Activated CD4-positive, alpha-beta memory T cell treated with anti-CD3 and anti-CD28 coated beads, Interleukin-2, amount 10 ng/mL, durations not matched to agents 7 days and 5 days (primary cell): ENCODE data around the gene RIMBP2. TPM values are rescaled to one million over a fixed set of nuclear protein-coding genes. Genes with fewer than 3 reads are reported as not detected.
"Not testable (repeated sequence)": the region's sequence is repeated elsewhere in the genome, so short reads cannot be mapped to it uniquely, and the experiment has no call there.

Experiments used
- CTCF ChIA-PET: fragments of 350-600 bp; sonication (Branson Sonifier 250); formaldehyde crosslinking; loops from one replicate; lab custom pipeline; 2021; ENCODE audit warnings: antibody characterized with exemption, inconsistent platforms; lab: Charles Lee
- POLR2A ChIA-PET: fragments of 350-600 bp; sonication (Branson Sonifier 250); formaldehyde crosslinking; loops from one replicate; lab custom pipeline; 2021; ENCODE audit warnings: antibody characterized with exemption; lab: Charles Lee
- DNase-seq: peaks from one replicate; pipeline ENCODE4 v3.0.0-alpha.2; 2020
- H3K27ac Mint-ChIP-seq: one replicate; pipeline ENCODE4 v1.8.0; 2021; ENCODE audit warnings: mild to moderate bottlenecking, mixed read lengths
- H3K27me3 Mint-ChIP-seq: one replicate; pipeline ENCODE4 v1.8.0; 2021; ENCODE audit warnings: mixed read lengths
- H3K36me3 Mint-ChIP-seq: one replicate; pipeline ENCODE4 v1.8.0; 2021; ENCODE audit warnings: low read depth, mixed read lengths
- H3K4me1 Mint-ChIP-seq: one replicate; pipeline ENCODE4 v1.8.0; 2021; ENCODE audit warnings: mixed read lengths
- H3K4me3 Mint-ChIP-seq: one replicate; pipeline ENCODE4 v1.8.0; 2021; ENCODE audit warnings: mild to moderate bottlenecking, mixed read lengths
- H3K9me3 Mint-ChIP-seq: one replicate; pipeline ENCODE4 v1.8.0; 2021; ENCODE audit warnings: mixed read lengths
- total RNA-seq, 2 experiments: library from RNA; stranded (reverse); gene quantifications; one replicate each; pipeline ENCODE4 v1.2.3, GENCODE V29; 2021

Gene RIMBP2
- total RNA-seq, 2 experiments from 2014 or later: not detected

- H3K4me1 Mint-ChIP-seq: peaks cover 5% of the 10 kb centered on the region
- DNase-seq: peak; percentile 75
- POLR2A ChIA-PET: no interaction called here
- no peaks in the 10 kb centered on the region for H3K36me3 Mint-ChIP-seq
- no peak overlapping the region for H3K27ac Mint-ChIP-seq
- no peak overlapping the region for H3K4me3 Mint-ChIP-seq
- peaks cover 7% of the 10 kb centered on the region for H3K27me3 Mint-ChIP-seq
- CTCF ChIA-PET: interaction anchor here (0.7 to 1.6 kb wide), 12 partner anchors 8 to 467 kb away, joined by 3 to 7 read pairs (median 3); partner anchors contain the start of gene STX2
- no peaks in the 10 kb centered on the region for H3K9me3 Mint-ChIP-seq
These were observed 32.0 kb upstream of the RIMBP2 start for GRCh38 chr12:130747867-130748740.

GRCh38 chr12:130746546-130746945 lies 30.4 kb upstream of the RIMBP2 start:
- Mint-ChIP-seq H3K9me3 (no peaks in the 10 kb centered on the region), H3K36me3 (no peaks in the 10 kb centered on the region), H3K4me3 (no peak overlapping the region), H3K27ac (no peak overlapping the region), H3K4me1 (peaks cover 5% of the 10 kb centered on the region), H3K27me3 (peaks cover 7% of the 10 kb centered on the region)
- CTCF ChIA-PET: no interaction called here
- POLR2A ChIA-PET: no interaction called here
- no peak for DNase-seq

DNA sequence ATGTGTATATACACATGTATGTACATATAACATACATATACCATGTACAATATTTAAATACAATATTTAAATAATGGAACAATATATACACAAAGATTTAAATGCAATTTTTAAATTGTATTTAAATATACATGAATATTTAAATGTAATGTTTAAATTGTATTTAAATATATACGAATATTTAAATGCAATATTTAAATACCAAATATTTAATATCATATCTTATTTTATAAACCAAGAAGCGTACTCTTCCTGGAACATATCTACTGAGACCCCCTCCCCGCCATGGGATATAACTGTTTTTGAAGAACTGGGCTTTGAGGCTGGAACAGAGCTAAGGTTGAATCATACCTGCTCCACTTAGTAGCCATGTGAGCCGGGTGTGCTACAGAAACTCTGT lies 29.8 kb upstream of the RIMBP2 start:
- Mint-ChIP-seq H3K27me3 (peaks cover 7% of the 10 kb centered on the region), H3K36me3 (no peaks in the 10 kb centered on the region), H3K4me1 (peaks cover 5% of the 10 kb centered on the region), H3K27ac (no peak overlapping the region), H3K9me3 (no peaks in the 10 kb centered on the region), H3K4me3 (no peak overlapping the region)
- ChIA-PET CTCF (no interaction called here), POLR2A (no interaction called here)
- DNase-seq: no peak

GRCh38 chr12:130744274-130744673 lies 28.2 kb upstream of the RIMBP2 start:
- no peaks in the 10 kb centered on the region for H3K36me3 Mint-ChIP-seq
- H3K27me3 Mint-ChIP-seq: peaks cover 7% of the 10 kb centered on the region
- CTCF ChIA-PET: no interaction called here
- peaks cover 5% of the 10 kb centered on the region for H3K4me1 Mint-ChIP-seq
- POLR2A ChIA-PET: no interaction called here
- no peak overlapping the region for H3K4me3 Mint-ChIP-seq
- DNase-seq: no peak
- peaks cover under 1% of the 10 kb centered on the region for H3K9me3 Mint-ChIP-seq
- H3K27ac Mint-ChIP-seq: no peak overlapping the region

GRCh38 chr12:130743606-130744005 lies 27.5 kb upstream of the RIMBP2 start:
- H3K27ac Mint-ChIP-seq: no peak overlapping the region
- DNase-seq: no peak
- H3K36me3 Mint-ChIP-seq: no peaks in the 10 kb centered on the region
- POLR2A ChIA-PET: no interaction called here
- H3K4me1 Mint-ChIP-seq: peaks cover 5% of the 10 kb centered on the region
- no peak overlapping the region for H3K4me3 Mint-ChIP-seq
- H3K27me3 Mint-ChIP-seq: peaks cover 7% of the 10 kb centered on the region
- H3K9me3 Mint-ChIP-seq: peaks cover 3% of the 10 kb centered on the region
- CTCF ChIA-PET: no interaction called here

- no peak for DNase-seq
- peaks cover 5% of the 10 kb centered on the region for H3K4me1 Mint-ChIP-seq
- H3K9me3 Mint-ChIP-seq: peaks cover 3% of the 10 kb centered on the region
- ChIA-PET POLR2A (no interaction called here), CTCF (no interaction called here)
- H3K36me3 Mint-ChIP-seq: no peaks in the 10 kb centered on the region
- H3K27ac Mint-ChIP-seq: no peak overlapping the region
- H3K27me3 Mint-ChIP-seq: peaks cover 6% of the 10 kb centered on the region
- no peak overlapping the region for H3K4me3 Mint-ChIP-seq
These were observed 27.1 kb upstream of the RIMBP2 start for GRCh38 chr12:130743176-130743575.

DNA sequence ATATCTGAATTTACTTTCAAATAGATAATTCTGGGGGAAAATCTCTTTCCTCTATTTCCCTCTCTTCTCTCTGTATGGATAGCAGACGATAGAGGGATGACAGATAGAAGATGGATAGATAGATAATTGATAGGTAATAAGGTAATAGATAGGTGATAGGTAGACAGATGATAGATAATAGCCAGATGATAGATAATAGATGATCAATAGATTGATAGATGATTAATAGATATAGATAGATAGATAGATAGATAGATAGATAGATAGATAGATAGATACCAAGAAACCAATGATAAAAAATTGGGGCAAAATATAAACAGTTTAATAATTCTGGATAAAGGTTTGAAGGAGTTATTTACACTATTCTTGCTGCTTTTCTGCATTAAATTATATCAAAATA lies 26.6 kb upstream of the RIMBP2 start:
- no peak for DNase-seq
- H3K9me3 Mint-ChIP-seq: peaks cover 3% of the 10 kb centered on the region
- ChIA-PET CTCF (no interaction called here), POLR2A (no interaction called here)
- H3K36me3 Mint-ChIP-seq: no peaks in the 10 kb centered on the region
- no peak overlapping the region for H3K4me3 Mint-ChIP-seq
- H3K4me1 Mint-ChIP-seq: peaks cover under 1% of the 10 kb centered on the region
- no peak overlapping the region for H3K27ac Mint-ChIP-seq
- peaks cover under 1% of the 10 kb centered on the region for H3K27me3 Mint-ChIP-seq

DNA sequence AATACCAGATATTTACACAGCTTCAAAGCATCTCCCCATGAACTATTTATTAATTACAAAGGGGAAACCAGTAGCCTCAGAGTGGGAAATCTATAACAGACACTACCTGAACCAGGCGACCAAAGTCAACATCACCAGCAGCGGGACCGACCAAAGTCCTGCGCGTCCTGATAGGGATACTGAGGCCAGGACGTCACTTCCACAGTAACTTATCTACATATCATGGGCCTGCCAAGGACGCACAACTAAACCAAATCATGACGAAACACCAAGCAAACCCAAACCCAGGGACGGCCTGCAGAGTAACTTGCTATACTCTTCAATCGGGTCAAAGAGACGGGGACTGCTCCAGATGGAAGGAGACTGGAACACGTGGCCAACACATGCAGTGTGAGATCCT lies 26.0 kb upstream of the RIMBP2 start:
- Mint-ChIP-seq H3K9me3 (peaks cover 3% of the 10 kb centered on the region), H3K27ac (no peak overlapping the region), H3K4me1 (no peaks in the 10 kb centered on the region), H3K36me3 (no peaks in the 10 kb centered on the region), H3K4me3 (no peak overlapping the region), H3K27me3 (no peaks in the 10 kb centered on the region)
- CTCF ChIA-PET: no interaction called here
- POLR2A ChIA-PET: no interaction called here
- DNase-seq: no peak

GRCh38 chr12:130739571-130739970 lies 23.5 kb upstream of the RIMBP2 start:
- POLR2A ChIA-PET: no interaction called here
- DNase-seq: no peak

GRCh38 chr12:130738403-130738802 lies 22.3 kb upstream of the RIMBP2 start:
- POLR2A ChIA-PET, DNase-seq, H3K36me3 Mint-ChIP-seq, H3K27me3 Mint-ChIP-seq, H3K9me3 Mint-ChIP-seq, H3K4me3 Mint-ChIP-seq, H3K27ac Mint-ChIP-seq, H3K4me1 Mint-ChIP-seq: not testable (repeated sequence)
- CTCF ChIA-PET: interaction anchor here (0.6 to 1.2 kb wide), 2 partner anchors 10 to 13 kb away, joined by 3 read pairs; no protein-coding TSS in a partner anchor

More at GRCh38 chr12:130739571-130739970, 23.5 kb upstream of the RIMBP2 start:
- H3K9me3 Mint-ChIP-seq: peaks cover 3% of the 10 kb centered on the region
- H3K4me1 Mint-ChIP-seq: no peaks in the 10 kb centered on the region
- CTCF ChIA-PET: interaction anchor here (1.2 kb wide), 1 partner anchor 9 kb away, joined by 3 read pairs; no protein-coding TSS in a partner anchor
- H3K36me3 Mint-ChIP-seq: no peaks in the 10 kb centered on the region
- no peak overlapping the region for H3K4me3 Mint-ChIP-seq
- no peaks in the 10 kb centered on the region for H3K27me3 Mint-ChIP-seq
- no peak overlapping the region for H3K27ac Mint-ChIP-seq

- H3K36me3 Mint-ChIP-seq: no peaks in the 10 kb centered on the region
- H3K27me3 Mint-ChIP-seq: no peaks in the 10 kb centered on the region
- POLR2A ChIA-PET: no interaction called here
- CTCF ChIA-PET: no interaction called here
- peaks cover 3% of the 10 kb centered on the region for H3K9me3 Mint-ChIP-seq
- no peaks in the 10 kb centered on the region for H3K4me1 Mint-ChIP-seq
- H3K4me3 Mint-ChIP-seq: no peak overlapping the region
- DNase-seq: no peak
- H3K27ac Mint-ChIP-seq: no peak overlapping the region
These were observed 21.6 kb upstream of the RIMBP2 start for GRCh38 chr12:130737731-130738130.

- Mint-ChIP-seq H3K4me3 (no peak overlapping the region), H3K27me3 (no peaks in the 10 kb centered on the region), H3K36me3 (no peaks in the 10 kb centered on the region), H3K9me3 (peaks cover 8% of the 10 kb centered on the region), H3K4me1 (no peaks in the 10 kb centered on the region), H3K27ac (no peak overlapping the region)
- no peak for DNase-seq
- ChIA-PET CTCF (no interaction called here), POLR2A (no interaction called here)
These were observed 13.2 kb upstream of the RIMBP2 start for GRCh38 chr12:130729344-130729743.

- H3K36me3 Mint-ChIP-seq: no peaks in the 10 kb centered on the region
- no peak overlapping the region for H3K27ac Mint-ChIP-seq
- H3K9me3 Mint-ChIP-seq: peaks cover 12% of the 10 kb centered on the region
- ChIA-PET POLR2A (no interaction called here), CTCF (no interaction called here)
- DNase-seq: no peak
- H3K27me3 Mint-ChIP-seq: no peaks in the 10 kb centered on the region
- H3K4me1 Mint-ChIP-seq: no peaks in the 10 kb centered on the region
- no peak overlapping the region for H3K4me3 Mint-ChIP-seq
These were observed 12.3 kb upstream of the RIMBP2 start for GRCh38 chr12:130728158-130729058.
